GM12878 (cell line): Measurements from ENCODE around the gene NUDCD2. TPM values are rescaled to one million over a fixed set of nuclear protein-coding genes. Genes with fewer than 3 reads are reported as not detected.
A peak's percentile ranks its signal among the peaks of the same experiment; 100 is the strongest.

ENCODE experiments used
- ASH2L ChIP-seq: fragments of 300-600, 200-600 bp; sonication (generic); IDR thresholded peaks from 2 replicates; pipeline ENCODE4 v1.6.1; 2017; ENCODE audit warnings: low read depth, mild to moderate bottlenecking, borderline replicate concordance
- BCL11A ChIP-seq: IDR thresholded peaks from 2 replicates; pipeline ENCODE4 v1.6.1; 2011; ENCODE audit warnings: low read depth, low read length
- CEBPZ ChIP-seq: fragments of 150-350 bp; IDR thresholded peaks from 2 replicates; pipeline ENCODE4 v1.6.1; 2016; ENCODE audit warnings: low read depth, low read length
- EED ChIP-seq: sonication (generic); IDR thresholded peaks from 2 replicates; pipeline ENCODE4 v1.6.1; 2016; ENCODE audit warnings: antibody characterized with exemption, low read depth
- IKZF2 ChIP-seq, 2 experiments: fragments of 450-650 bp; IDR thresholded peaks; 2 replicates each; pipeline ENCODE4 v1.6.1; 2017; ENCODE audit warnings: mild to moderate bottlenecking in 2 of 2, moderate library complexity in 2 of 2
- IRF4 ChIP-seq: IDR thresholded peaks from 2 replicates; pipeline ENCODE4 v1.6.1; 2011; ENCODE audit warnings: low read depth, low read length
- MXI1 ChIP-seq: fragments of 150-350 bp; IDR thresholded peaks from 2 replicates; pipeline ENCODE4 v1.6.1; 2011; ENCODE audit warnings: low read depth, mild to moderate bottlenecking, inconsistent platforms, low read length, improper control_type of control experiment
- NFYB ChIP-seq: IDR thresholded peaks from 2 replicates; pipeline ENCODE4 v1.6.1; 2011; ENCODE audit warnings: low read depth, mild to moderate bottlenecking, low read length, improper control_type of control experiment, moderate library complexity; ENCODE audit not compliant: insufficient read depth
- NR2F1 ChIP-seq: fragments of 450-650 bp; conservative IDR thresholded peaks from 2 replicates; pipeline ENCODE4 v1.6.1; 2017; ENCODE audit warnings: mild to moderate bottlenecking
- PAX8 ChIP-seq: fragments of 450-650 bp; IDR thresholded peaks from 2 replicates; pipeline ENCODE4 v1.6.1; 2017; ENCODE audit warnings: mild to moderate bottlenecking, moderate library complexity
- POU2F2 ChIP-seq: IDR thresholded peaks from 3 replicates; pipeline ENCODE4 v1.6.1; 2011; ENCODE audit warnings: low read depth, mild to moderate bottlenecking, low read length, borderline replicate concordance
- RAD21 ChIP-seq: IDR thresholded peaks from 2 replicates; pipeline ENCODE4 v1.6.1; 2011; ENCODE audit warnings: mild to moderate bottlenecking, low read depth, low read length, moderate library complexity; ENCODE audit not compliant: insufficient read depth
- RELB ChIP-seq: fragments of 450-650 bp; IDR thresholded peaks from 2 replicates; pipeline ENCODE4 v1.6.1; 2017; ENCODE audit warnings: low read depth, mild to moderate bottlenecking, moderate library complexity
- SKIL ChIP-seq: fragments of 450-650 bp; IDR thresholded peaks from 2 replicates; pipeline ENCODE4 v1.6.1; 2017; ENCODE audit warnings: mild to moderate bottlenecking, low read depth, inconsistent platforms; ENCODE audit not compliant: poor library complexity, severe bottlenecking
- SMARCA5 ChIP-seq: fragments of 450-650 bp; IDR thresholded peaks from 2 replicates; pipeline ENCODE4 v1.6.1; 2017; ENCODE audit warnings: mild to moderate bottlenecking
- YY1 ChIP-seq: IDR thresholded peaks from 2 replicates; pipeline ENCODE4 v1.6.1; 2011; ENCODE audit warnings: low read depth, mild to moderate bottlenecking, low read length
- ZNF687 ChIP-seq: fragments of 450-650 bp; IDR thresholded peaks from 2 replicates; pipeline ENCODE4 v1.6.1; 2017; ENCODE audit warnings: mild to moderate bottlenecking, moderate library complexity
- polyA plus RNA-seq, 11 experiments: library from polyadenylated mRNA; depleted of rRNA in 4 of 11; unstranded in 6 of 11; stranded (reverse) in 5 of 11; fragments of >200 nt; fragmentation: Nextera tagmentation in 4 of 11; fragmentation: Illumina TruSeq in 1 of 11; extraction: Ambion mirVana in 4 of 11; extraction: Trizol in 1 of 11; gene quantifications; 1 replicate in 1 of 11; 2 replicates in 10 of 11; pipeline versions ENCODE4 v1.2.1 to v1.2.3, GENCODE V29; 2011 to 2016; ENCODE audit warnings: inconsistent platforms in 2 of 11, missing spikeins in 2 of 11, low read depth in 1 of 11
- total RNA-seq, 4 experiments: library from RNA; depleted of rRNA in 3 of 4; stranded (reverse); fragments of >200 nt in 3 of 4; fragmentation: Illumina TruSeq in 1 of 4; extraction: Trizol in 1 of 4; gene quantifications; 2 replicates each; pipeline versions ENCODE4 v1.2.1 to v1.2.3, GENCODE V29; 2013 to 2021

Gene NUDCD2
- total and polyA plus RNA-seq, 10 of the 15 experiments (the other 5 are each of a cell fraction or from before 2014, with no cell fraction given): 9.1 to 133 (median 24.6) TPM

GRCh38 chr5:163503106-163504078, 43.5 kb upstream of the NUDCD2 start (continued):
- no peak for TF ChIP-seq ZNF687
- TF ChIP-seq MXI1: peak; percentile 50; the same call in 1 of the 2 replicates
- peak; percentile 73 for TF ChIP-seq NFYB
- peak; percentile 59; the same call in 1 of the 2 replicates for TF ChIP-seq SMARCA5
- TF ChIP-seq YY1: no peak
- TF ChIP-seq IKZF2 (IDR thresholded peaks at IDR 0.05): peak in 1 of 2 experiments; percentile 25; a peak in 2 of 4 replicates
- TF ChIP-seq BCL11A: no peak
- peak; percentile 86 for TF ChIP-seq NR2F1
- TF ChIP-seq EED: 0 out of 2 replicates have a peak, but pooled peaks have one; percentile 33
- no peak for TF ChIP-seq SKIL
- TF ChIP-seq IRF4: no peak
- TF ChIP-seq RAD21: peak; percentile 65
- no peak for TF ChIP-seq ASH2L
- TF ChIP-seq POU2F2: peak; percentile 72; the same call in 1 of the 3 replicates
- 0 out of 2 replicates have a peak, but pooled peaks have one; percentile 62 for TF ChIP-seq PAX8
- no peak for TF ChIP-seq CEBPZ
- TF ChIP-seq RELB: 0 out of 2 replicates have a peak, but pooled peaks have one; percentile 21
